Measurements from ENCODE around the gene THAP7. TPM values are rescaled to one million over a fixed set of nuclear protein-coding genes. Genes with fewer than 3 reads are reported as not detected.

The THAP7 gene
- total and polyA plus RNA-seq, 9 of the 15 experiments (the other 6 are each of a cell fraction or from before 2014, with no cell fraction given): 7.9 to 263 (median 84.1) TPM

DNA sequence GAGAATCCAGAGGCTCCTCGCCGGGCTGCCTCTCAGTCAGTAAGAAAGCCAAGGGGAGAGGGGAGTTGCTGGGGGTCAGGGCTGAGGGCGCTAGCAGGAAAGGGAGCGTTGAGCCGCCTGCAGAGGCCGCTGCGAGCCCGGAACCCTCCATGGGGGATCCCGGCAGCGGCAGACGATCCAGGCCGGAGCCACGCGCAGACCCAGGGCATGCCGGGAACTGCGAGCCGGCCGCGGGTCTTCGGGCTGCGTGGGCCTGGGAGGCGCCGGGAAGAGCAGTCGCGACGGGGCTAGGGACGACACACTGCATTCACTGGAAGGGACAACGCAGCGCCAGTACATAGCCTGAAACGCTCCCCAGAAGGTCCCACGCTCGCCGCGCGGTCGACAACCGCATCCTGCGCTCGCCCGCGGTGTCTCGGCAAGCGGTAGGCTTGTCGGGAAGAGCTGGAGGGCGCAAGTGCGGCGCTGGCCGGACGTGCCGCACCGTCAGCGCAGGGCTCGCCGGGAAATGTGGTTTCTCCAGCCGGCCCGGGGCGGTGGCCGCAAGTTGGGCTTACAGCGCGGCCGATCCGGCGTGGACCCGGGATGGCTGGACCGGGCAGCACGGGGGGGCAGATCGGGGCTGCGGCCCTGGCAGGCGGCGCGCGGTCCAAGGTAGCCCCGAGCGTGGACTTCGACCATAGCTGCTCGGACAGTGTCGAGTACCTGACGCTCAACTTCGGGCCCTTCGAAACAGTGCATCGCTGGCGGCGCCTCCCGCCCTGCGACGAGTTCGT is 19.9 kb downstream of the THAP7 start, which contains the start of gene LZTR1 (continued):
- no peak for TF ChIP-seq EP300 (IDR thresholded peaks at IDR 0.05; ENCODE audit: low read length)
- no peak for TF ChIP-seq NUFIP1 (IDR thresholded peaks at IDR 0.05; ENCODE audit: partially characterized antibody)
- TF ChIP-seq PATZ1 (CRISPR knock-in tag; IDR thresholded peaks at IDR 0.05; ENCODE audit: borderline replicate concordance): no peak
- TF ChIP-seq TCF3 (CRISPR knock-in tag; IDR thresholded peaks at IDR 0.05): no peak
- TF ChIP-seq, protein P1, sequence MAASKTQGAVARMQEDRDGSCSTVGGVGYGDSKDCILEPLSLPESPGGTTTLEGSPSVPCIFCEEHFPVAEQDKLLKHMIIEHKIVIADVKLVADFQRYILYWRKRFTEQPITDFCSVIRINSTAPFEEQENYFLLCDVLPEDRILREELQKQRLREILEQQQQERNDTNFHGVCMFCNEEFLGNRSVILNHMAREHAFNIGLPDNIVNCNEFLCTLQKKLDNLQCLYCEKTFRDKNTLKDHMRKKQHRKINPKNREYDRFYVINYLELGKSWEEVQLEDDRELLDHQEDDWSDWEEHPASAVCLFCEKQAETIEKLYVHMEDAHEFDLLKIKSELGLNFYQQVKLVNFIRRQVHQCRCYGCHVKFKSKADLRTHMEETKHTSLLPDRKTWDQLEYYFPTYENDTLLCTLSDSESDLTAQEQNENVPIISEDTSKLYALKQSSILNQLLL (CRISPR knock-in tag; IDR thresholded peaks at IDR 0.05; ENCODE audit: borderline replicate concordance): no peak
- no peak for TF ChIP-seq POLR3A (IDR thresholded peaks at IDR 0.05; ENCODE audit: borderline replicate concordance, extremely low read depth, insufficient read depth, insufficient read length)
- no peak for TF ChIP-seq HDAC2 (IDR thresholded peaks at IDR 0.05)
- TF ChIP-seq BACH1 (tag; IDR thresholded peaks at IDR 0.05): no peak
- TF ChIP-seq HNRNPK (IDR thresholded peaks at IDR 0.05; ENCODE audit: low read depth, low read length, poor library complexity, severe bottlenecking): no peak
- TF ChIP-seq KHSRP (IDR thresholded peaks at IDR 0.05): no peak
- no peak for TF ChIP-seq SMARCC2 (IDR thresholded peaks at IDR 0.05; ENCODE audit: low read depth)
- TF ChIP-seq ZNF696 (CRISPR knock-in tag; conservative IDR thresholded peaks at IDR 0.05): no peak
- TF ChIP-seq HIVEP1 (CRISPR knock-in tag; IDR thresholded peaks at IDR 0.05): peak; percentile 98
- no peak for TF ChIP-seq ZNF197 (CRISPR knock-in tag; IDR thresholded peaks at IDR 0.05; ENCODE audit: low read depth)
- TF ChIP-seq E2F6 (IDR thresholded peaks at IDR 0.05; ENCODE audit: borderline replicate concordance in 1 of 2, extremely low read depth in 1 of 2, insufficient read depth in 1 of 2, insufficient read length in 1 of 2, low read depth in 1 of 2, low read length in 1 of 2, poor library complexity in 1 of 2, severe bottlenecking in 1 of 2): peak; percentile 96 to 97
- TF ChIP-seq RBM17 (IDR thresholded peaks at IDR 0.05; ENCODE audit: borderline replicate concordance, low read depth, low read length): no peak
- TF ChIP-seq PHB (CRISPR knock-in tag; IDR thresholded peaks at IDR 0.05): peak; percentile 96
- TF ChIP-seq GTF2E2 (tag; IDR thresholded peaks at IDR 0.05): no peak
- TF ChIP-seq ARNT (IDR thresholded peaks at IDR 0.05): no peak
- no peak for TF ChIP-seq FUS (optimal IDR thresholded peaks at IDR 0.05; ENCODE audit: low read depth, low read length)
